Germinal center (tissue), 1 donor: ENCODE data around the gene NEU4.

Experiments
- DNase-seq: peaks from one replicate; pipeline ENCODE4 v3.0.0; 2012; ENCODE audit warnings: mixed read lengths, low spot score

Gene NEU4

GRCh38 chr2:241835611-241836010 lies 26.6 kb downstream of the NEU4 start:
- DNase-seq, result no peak

- no peak for DNase-seq
These were observed 27.3 kb downstream of the NEU4 start for GRCh38 chr2:241836292-241836691.

- DNase-seq, result no peak
These were observed 28.4 kb downstream of the NEU4 start for GRCh38 chr2:241837197-241837965.

- no peak for DNase-seq
These were observed 32.4 kb downstream of the NEU4 start for GRCh38 chr2:241841181-241842066.

- DNase-seq, result no peak
These were observed 33.0 kb downstream of the NEU4 start for GRCh38 chr2:241842067-241842415.

- DNase-seq, result no peak
These were observed 33.7 kb downstream of the NEU4 start for GRCh38 chr2:241842620-241843211.

- DNase-seq, result no peak
These were observed 34.5 kb downstream of the NEU4 start for GRCh38 chr2:241843321-241844065.

- peak; percentile 73 for DNase-seq
These were observed 35.2 kb downstream of the NEU4 start for GRCh38 chr2:241844066-241844728.

GRCh38 chr2:241844831-241845578 lies 36.0 kb downstream of the NEU4 start:
- DNase-seq, result no peak

GRCh38 chr2:241846406-241846805 lies 37.4 kb downstream of the NEU4 start:
- no peak for DNase-seq

GRCh38 chr2:241848761-241849615 lies 40.0 kb downstream of the NEU4 start:
- DNase-seq, result no peak

GRCh38 chr2:241849616-241850543 lies 40.9 kb downstream of the NEU4 start:
- DNase-seq, result no peak

GRCh38 chr2:241850544-241851324 lies 41.7 kb downstream of the NEU4 start:
- DNase-seq, result no peak

- no peak for DNase-seq
These were observed 42.5 kb downstream of the NEU4 start for GRCh38 chr2:241851325-241852115.

- no peak for DNase-seq
These were observed 43.4 kb downstream of the NEU4 start for GRCh38 chr2:241852116-241852980.

- DNase-seq, result no peak
These were observed 44.1 kb downstream of the NEU4 start for GRCh38 chr2:241852981-241853631.
